Activated CD4-positive, alpha-beta T cell treated with anti-CD3 and anti-CD28 coated beads, Interleukin-2, Interleukin-6, amounts not matched to agents 100 ng/mL and 50 ng/mL, durations not matched to agents 16 hours and 8 hours (primary cell): Measurements from ENCODE around the gene HAS3.

Source experiments
- DNase-seq: peaks from one replicate; pipeline ENCODE4 v3.0.0-alpha.2; 2020

Gene HAS3

DNA sequence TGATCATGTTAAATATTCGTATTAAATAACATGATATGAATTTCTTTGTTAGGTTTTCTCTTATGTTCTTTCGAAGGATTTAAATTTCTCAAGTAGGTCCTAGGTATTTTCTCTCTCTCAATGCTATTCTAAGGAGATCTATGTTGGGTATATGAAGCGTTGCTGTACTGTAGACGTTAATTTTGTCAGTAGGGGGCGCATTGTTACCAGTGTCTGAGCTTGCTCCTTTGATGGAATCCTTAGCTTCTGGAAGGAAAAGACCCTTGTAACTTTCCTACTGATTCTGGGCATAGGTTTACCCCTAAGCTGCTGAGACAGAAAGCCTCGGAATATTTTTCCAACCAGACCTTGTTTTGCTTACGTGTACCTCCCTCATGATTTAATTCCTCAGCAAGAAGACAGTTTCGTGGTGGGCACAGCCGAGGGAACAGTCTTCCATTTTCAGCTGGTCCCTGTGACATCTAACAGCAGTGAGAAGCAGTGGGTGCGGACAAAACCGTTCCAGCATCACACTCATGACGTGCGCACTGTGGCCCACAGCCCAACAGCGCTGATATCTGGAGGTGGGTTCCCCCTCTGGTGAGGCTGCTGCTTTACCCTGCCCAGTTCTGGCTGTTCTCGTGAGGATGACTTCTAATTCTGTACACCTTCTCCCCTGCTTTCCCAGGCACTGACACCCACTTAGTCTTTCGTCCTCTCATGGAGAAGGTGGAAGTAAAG is 44.9 kb downstream of the HAS3 start:
- DNase-seq, result peak; percentile 70

DNA sequence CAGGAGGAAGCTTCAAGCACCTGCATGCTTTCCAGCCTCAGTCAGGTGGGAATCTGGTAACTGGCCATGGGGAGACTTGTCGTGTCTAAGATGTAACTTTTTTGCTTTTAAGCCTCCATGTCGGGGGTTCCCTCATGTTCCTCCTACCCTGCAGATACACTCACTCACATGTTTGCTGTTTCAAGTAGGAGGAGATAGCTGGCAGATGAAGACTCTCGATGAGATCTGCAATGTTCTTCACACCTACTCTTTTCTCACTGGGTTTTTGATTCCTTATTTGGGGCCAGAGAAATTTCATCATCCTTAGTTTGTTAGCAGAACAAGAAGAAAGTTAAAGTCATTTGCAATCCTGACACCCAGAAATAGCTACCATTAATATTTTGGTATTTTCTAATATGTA is 51.7 kb downstream of the HAS3 start:
- no peak for DNase-seq

DNA sequence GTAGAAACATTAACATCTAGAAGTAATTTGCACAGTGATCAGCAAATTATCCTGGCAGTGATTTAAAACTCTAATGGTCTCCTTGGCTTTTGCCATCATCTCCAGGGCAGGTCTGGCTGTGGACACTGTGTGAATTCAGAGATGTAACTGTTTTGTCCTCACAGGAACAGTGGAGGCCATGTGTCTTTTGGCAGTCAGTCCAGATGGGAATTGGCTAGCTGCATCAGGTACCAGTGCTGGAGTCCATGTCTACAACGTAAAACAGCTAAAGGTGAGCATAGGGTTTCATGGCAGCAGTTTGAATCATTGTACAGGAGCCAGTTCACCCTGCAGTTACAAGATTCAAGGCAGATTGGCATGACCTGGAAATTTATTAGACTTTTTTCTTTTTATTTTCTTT is 54.7 kb downstream of the HAS3 start:
- no peak for DNase-seq

DNA sequence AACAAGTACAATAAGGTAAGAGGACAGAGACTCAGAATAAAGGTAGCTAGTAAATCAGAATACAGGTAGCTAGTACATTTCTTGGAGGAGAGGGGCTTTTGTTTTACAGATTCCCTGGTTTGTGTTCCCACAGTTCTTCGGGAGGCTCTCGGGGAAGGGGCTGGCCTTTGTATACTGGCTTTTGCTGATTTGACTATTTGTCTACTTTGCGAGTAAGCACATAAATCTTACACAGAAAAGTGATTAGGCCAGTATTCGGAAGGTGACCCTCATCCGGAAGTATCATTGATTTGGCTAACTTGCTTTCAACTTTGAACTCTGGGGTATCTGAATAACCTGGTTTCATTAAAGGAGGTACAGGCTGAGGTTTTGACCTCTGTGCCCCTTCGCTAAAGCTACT is 60.1 kb downstream of the HAS3 start:
- no peak for DNase-seq

DNA sequence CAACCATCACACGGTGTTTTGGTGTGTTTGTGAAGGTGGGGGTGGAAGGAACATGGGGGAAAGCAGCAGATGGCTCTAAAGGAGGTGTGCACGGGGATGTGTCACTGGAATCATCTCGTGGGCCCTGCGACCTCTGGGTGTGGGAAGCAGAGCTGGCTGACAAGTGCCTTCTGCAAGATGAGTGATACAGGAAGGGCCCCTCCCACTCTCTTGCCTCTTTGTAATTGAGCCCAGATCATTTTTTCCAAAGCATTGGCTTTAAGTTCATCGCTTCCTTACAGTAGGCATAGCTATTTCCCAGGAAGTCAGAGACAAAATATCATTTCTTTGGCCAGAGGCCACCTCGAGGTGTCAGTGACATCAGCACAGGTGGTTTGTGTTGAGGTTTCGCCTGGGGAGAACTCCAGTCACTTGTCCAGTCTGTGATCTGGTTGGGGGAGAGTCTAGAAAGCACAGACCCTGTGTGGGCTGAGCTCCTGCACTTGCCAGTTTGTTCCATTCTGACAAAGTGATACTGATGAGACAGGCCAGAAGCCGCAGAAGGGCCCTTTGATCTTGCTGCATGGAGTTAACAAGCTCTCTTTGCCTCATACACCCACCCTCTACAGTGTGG is 60.9 kb downstream of the HAS3 start:
- DNase-seq, result peak; percentile 83

DNA sequence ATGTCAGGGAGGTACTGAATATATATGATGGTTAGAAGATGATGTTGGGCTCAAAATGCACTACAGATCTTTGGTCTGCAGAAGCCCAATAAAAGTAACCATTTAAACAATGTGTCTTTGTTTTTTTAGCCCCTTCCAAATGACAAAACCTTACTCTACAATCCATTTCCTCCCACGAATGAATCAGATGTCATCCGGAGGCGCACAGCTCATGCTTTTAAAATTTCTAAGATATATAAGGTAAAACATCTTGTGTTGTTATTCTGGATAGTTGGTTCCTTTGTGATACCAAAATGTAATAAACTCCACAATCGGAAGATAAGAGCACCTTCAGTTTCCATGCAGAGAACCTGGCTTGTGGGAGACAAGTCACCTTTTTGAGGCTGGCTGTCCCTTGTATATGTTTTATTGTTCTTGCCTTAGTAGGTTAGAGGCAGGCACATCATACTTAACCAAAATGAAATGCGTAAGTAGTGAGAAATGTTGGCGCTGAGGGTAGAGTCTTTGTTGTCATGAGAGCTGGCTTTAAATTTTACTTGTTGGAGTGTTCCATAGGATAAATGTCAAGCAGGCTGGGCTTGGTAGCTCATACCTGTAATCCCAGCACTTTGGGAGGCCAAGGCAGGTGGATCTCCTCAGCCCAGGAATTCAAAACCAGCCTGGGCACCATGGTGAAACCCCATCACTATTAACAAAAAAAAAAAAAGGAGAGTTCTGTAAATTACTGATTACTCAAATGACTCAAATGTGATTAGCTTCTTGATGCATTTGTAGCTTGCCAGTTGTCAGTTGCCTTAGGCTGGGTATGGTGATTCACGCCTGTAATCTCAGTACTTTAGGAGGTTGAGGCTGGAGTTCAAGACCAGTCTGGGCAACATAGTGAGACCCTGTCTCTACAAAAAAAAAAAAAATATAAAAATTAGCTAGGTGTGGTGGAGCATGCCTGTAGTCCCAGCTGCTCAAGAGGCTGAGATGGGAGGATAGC is 61.8 kb downstream of the HAS3 start:
- peak; percentile 30 for DNase-seq
